DOHH2 (cell line): ENCODE measurements around the gene PDE2A.

ENCODE experiments used
- CTCF ChIP-seq: fragments of 200-600 bp; sonication (generic); IDR thresholded peaks from one replicate; pipeline ENCODE4 v1.5.1; 2014; ENCODE audit warnings: antibody characterized with exemption, mild to moderate bottlenecking, low read depth, low read length; ENCODE audit not compliant: poor library complexity, severe bottlenecking
- EZH2phosphoT487 ChIP-seq: fragments of 200-600 bp; sonication (generic); IDR thresholded peaks from 2 replicates; pipeline ENCODE4 v1.6.1; 2017; ENCODE audit warnings: borderline replicate concordance, mild to moderate bottlenecking, antibody characterized with exemption, low read length, moderate library complexity, mixed read lengths

GRCh38 chr11:72692498-72693237, 18.4 kb upstream of the PDE2A start:
- no peak for TF ChIP-seq CTCF
- no peak for TF ChIP-seq EZH2phosphoT487
